ENCODE results near the gene PCSK5.

DNA sequence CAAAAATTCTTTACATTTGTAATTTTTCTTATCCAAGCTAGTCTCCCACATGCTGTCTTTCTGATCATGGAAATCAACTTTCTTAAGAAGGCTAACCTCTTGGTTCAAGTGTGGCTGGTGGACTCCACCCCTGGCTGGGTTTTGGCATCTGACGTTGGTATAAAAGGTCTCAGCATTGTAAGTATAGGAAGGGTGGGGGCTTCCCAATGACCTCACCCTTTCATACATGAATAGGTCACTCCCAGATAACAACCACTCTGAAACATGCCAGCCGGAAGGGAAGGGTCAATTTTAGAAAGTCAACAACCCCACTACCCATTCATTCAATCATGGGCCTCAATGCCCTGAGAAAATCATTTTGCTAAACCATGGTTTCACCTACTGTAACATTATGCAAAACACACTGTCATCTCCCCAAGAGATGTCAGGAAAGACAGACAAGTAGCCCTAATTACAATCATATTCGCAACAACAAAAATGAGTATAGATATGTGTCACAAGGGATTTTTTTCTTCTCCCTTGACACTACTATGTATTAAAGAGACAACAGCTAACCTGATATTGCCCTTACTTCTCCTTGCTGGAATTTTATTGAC, 31.9 kb upstream of the PCSK5 start:
- TF ChIP-seq, protein P1, sequence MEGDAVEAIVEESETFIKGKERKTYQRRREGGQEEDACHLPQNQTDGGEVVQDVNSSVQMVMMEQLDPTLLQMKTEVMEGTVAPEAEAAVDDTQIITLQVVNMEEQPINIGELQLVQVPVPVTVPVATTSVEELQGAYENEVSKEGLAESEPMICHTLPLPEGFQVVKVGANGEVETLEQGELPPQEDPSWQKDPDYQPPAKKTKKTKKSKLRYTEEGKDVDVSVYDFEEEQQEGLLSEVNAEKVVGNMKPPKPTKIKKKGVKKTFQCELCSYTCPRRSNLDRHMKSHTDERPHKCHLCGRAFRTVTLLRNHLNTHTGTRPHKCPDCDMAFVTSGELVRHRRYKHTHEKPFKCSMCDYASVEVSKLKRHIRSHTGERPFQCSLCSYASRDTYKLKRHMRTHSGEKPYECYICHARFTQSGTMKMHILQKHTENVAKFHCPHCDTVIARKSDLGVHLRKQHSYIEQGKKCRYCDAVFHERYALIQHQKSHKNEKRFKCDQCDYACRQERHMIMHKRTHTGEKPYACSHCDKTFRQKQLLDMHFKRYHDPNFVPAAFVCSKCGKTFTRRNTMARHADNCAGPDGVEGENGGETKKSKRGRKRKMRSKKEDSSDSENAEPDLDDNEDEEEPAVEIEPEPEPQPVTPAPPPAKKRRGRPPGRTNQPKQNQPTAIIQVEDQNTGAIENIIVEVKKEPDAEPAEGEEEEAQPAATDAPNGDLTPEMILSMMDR (IDR thresholded peaks at IDR 0.05; ENCODE audit: insufficient read depth, low read length, poor library complexity, severe bottlenecking) = no peak
- TF ChIP-seq EZH2phosphoT487 (conservative IDR thresholded peaks at IDR 0.05; ENCODE audit: low read length) = no peak
